Glutamatergic neuron (in vitro differentiated cells): ENCODE measurements around the gene CRP. TPM values are rescaled to one million over a fixed set of nuclear protein-coding genes. Genes with fewer than 3 reads are reported as not detected.
"Not testable (repeated sequence)": the region's sequence is repeated elsewhere in the genome, so short reads cannot be mapped to it uniquely, and the experiment has no call there.

Source experiments
- DNase-seq: peaks from one replicate; pipeline ENCODE4 v3.0.0; 2022
- H3K27ac Mint-ChIP-seq: one replicate; pipeline ENCODE4 v1.8.0; 2020; ENCODE audit warnings: mild to moderate bottlenecking, mixed read lengths, inconsistent platforms; ENCODE audit not compliant: unreplicated experiment
- H3K27me3 Mint-ChIP-seq: one replicate; pipeline ENCODE4 v1.8.0; 2020; ENCODE audit warnings: mild to moderate bottlenecking, moderate library complexity, mixed read lengths, inconsistent platforms; ENCODE audit not compliant: unreplicated experiment
- H3K36me3 Mint-ChIP-seq: one replicate; pipeline ENCODE4 v1.8.0; 2020; ENCODE audit warnings: mild to moderate bottlenecking, mixed read lengths, inconsistent platforms; ENCODE audit not compliant: unreplicated experiment
- H3K4me1 Mint-ChIP-seq: one replicate; pipeline ENCODE4 v1.8.0; 2020; ENCODE audit warnings: mild to moderate bottlenecking, low read depth, mixed read lengths, inconsistent platforms; ENCODE audit not compliant: unreplicated experiment
- H3K4me3 Mint-ChIP-seq: one replicate; pipeline ENCODE4 v1.8.0; 2020; ENCODE audit warnings: mild to moderate bottlenecking, mixed read lengths, inconsistent platforms; ENCODE audit not compliant: unreplicated experiment
- H3K9me3 Mint-ChIP-seq: one replicate; pipeline ENCODE4 v1.8.0; 2020; ENCODE audit warnings: mild to moderate bottlenecking, moderate library complexity, mixed read lengths, inconsistent platforms; ENCODE audit not compliant: unreplicated experiment
- total RNA-seq: library from RNA; stranded (reverse); fragmentation: NEBNext Ultra II Directional; extraction: Animal tissue kit (Norgen Biotek cat#: 25700); gene quantifications from one replicate; pipeline ENCODE4 v1.2.1, GENCODE V29; 2021; ENCODE audit not compliant: unreplicated experiment
- TF ChIP-seq, protein P1 (sequence below): fragments of 200-600 bp; sonication (generic); IDR thresholded peaks from one replicate; pipeline ENCODE4 v1.5.0; 2021; ENCODE audit not compliant: partially characterized antibody, unreplicated experiment

CRP gene
- total RNA-seq, 1 donor from 2014 or later: not detected

DNA sequence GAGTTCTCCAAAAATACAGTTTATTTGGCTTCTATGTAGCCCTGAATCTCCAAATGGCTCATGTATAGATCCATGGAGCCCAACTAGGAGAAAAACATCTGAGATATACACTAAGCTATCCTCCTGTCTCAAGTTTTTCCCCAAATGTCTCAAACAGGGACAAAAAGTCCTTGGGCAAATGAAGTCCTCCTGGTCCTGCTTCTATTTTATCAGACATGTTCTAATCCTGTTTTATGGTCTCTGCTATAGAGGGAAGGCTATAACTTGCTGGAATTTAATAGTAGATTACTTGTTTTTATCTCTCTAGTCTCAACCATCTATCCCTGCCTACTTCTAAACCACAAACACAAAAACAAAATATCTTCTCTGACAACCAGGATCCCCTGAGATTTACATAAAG is 26.9 kb downstream of the CRP start:
- H3K27me3 Mint-ChIP-seq: no peaks in the 10 kb centered on the region
- no peaks in the 10 kb centered on the region for H3K36me3 Mint-ChIP-seq
- H3K27ac Mint-ChIP-seq: no peak overlapping the region
- H3K4me1 Mint-ChIP-seq: no peaks in the 10 kb centered on the region
- TF ChIP-seq, protein P1, sequence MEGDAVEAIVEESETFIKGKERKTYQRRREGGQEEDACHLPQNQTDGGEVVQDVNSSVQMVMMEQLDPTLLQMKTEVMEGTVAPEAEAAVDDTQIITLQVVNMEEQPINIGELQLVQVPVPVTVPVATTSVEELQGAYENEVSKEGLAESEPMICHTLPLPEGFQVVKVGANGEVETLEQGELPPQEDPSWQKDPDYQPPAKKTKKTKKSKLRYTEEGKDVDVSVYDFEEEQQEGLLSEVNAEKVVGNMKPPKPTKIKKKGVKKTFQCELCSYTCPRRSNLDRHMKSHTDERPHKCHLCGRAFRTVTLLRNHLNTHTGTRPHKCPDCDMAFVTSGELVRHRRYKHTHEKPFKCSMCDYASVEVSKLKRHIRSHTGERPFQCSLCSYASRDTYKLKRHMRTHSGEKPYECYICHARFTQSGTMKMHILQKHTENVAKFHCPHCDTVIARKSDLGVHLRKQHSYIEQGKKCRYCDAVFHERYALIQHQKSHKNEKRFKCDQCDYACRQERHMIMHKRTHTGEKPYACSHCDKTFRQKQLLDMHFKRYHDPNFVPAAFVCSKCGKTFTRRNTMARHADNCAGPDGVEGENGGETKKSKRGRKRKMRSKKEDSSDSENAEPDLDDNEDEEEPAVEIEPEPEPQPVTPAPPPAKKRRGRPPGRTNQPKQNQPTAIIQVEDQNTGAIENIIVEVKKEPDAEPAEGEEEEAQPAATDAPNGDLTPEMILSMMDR: no peak
- no peak overlapping the region for H3K4me3 Mint-ChIP-seq
- DNase-seq: no peak
- no peaks in the 10 kb centered on the region for H3K9me3 Mint-ChIP-seq

DNA sequence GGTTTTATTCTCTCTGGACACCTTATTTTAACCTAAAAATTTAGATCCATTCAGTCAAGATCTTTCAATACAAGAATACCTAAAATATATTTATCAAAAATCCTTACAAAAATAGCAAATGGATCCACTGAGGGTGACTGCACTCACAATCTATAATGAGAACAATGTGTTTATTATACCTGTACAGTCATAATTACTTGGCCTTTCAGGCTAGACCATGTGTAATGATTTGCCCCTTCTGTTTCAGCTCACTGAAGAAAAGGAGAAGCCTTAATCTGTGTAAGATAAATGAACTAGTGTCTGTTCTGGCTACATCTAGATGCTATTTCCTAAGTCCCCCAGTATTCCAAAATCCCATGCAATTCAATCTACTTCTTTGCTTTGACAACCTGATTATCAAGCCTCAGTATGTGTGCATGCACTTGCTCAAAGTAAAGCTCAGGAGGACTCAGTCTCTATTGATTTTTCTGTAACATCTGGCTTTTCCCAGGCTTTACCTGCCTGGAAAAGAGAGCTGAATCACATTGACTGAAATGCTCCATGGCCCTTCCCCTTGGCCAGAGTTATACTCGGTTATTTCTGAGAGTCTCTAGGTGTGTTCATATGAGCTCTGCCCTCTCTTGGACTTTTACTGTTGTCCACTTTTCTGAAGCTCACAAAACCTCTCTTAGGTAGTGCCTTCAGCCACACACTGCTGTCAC is 27.6 kb downstream of the CRP start:
- H3K9me3 Mint-ChIP-seq: no peaks in the 10 kb centered on the region
- H3K4me3 Mint-ChIP-seq: no peak overlapping the region
- TF ChIP-seq, protein P1: no peak
- H3K36me3 Mint-ChIP-seq: no peaks in the 10 kb centered on the region
- no peak overlapping the region for H3K27ac Mint-ChIP-seq
- no peaks in the 10 kb centered on the region for H3K27me3 Mint-ChIP-seq
- no peak for DNase-seq
- H3K4me1 Mint-ChIP-seq: no peaks in the 10 kb centered on the region

GRCh38 chr1:159678939-159679338 is 35.5 kb downstream of the CRP start:
- no peak overlapping the region for H3K27ac Mint-ChIP-seq
- H3K9me3 Mint-ChIP-seq: no peaks in the 10 kb centered on the region
- no peak for DNase-seq
- H3K4me3 Mint-ChIP-seq: no peak overlapping the region
- TF ChIP-seq, protein P1: no peak
- H3K4me1 Mint-ChIP-seq: no peaks in the 10 kb centered on the region
- H3K36me3 Mint-ChIP-seq: no peaks in the 10 kb centered on the region
- no peaks in the 10 kb centered on the region for H3K27me3 Mint-ChIP-seq

GRCh38 chr1:159675046-159675445 is 39.3 kb downstream of the CRP start:
- no peaks in the 10 kb centered on the region for H3K27me3 Mint-ChIP-seq
- H3K4me3 Mint-ChIP-seq: no peak overlapping the region
- DNase-seq: no peak
- no peaks in the 10 kb centered on the region for H3K9me3 Mint-ChIP-seq
- no peaks in the 10 kb centered on the region for H3K36me3 Mint-ChIP-seq
- no peak overlapping the region for H3K27ac Mint-ChIP-seq
- TF ChIP-seq, protein P1: no peak
- H3K4me1 Mint-ChIP-seq: no peaks in the 10 kb centered on the region

GRCh38 chr1:159672390-159672789 is 42.0 kb downstream of the CRP start:
- H3K9me3 Mint-ChIP-seq, H3K4me3 Mint-ChIP-seq, H3K36me3 Mint-ChIP-seq, DNase-seq, H3K27ac Mint-ChIP-seq, H3K27me3 Mint-ChIP-seq, H3K4me1 Mint-ChIP-seq: not testable (repeated sequence)

- TF ChIP-seq, protein P1: no peak
- no peak for DNase-seq
- Mint-ChIP-seq H3K27me3 (no peaks in the 10 kb centered on the region), H3K4me3 (no peak overlapping the region), H3K36me3 (peaks cover 4% of the 10 kb centered on the region), H3K27ac (no peak overlapping the region), H3K9me3 (no peaks in the 10 kb centered on the region), H3K4me1 (no peaks in the 10 kb centered on the region)
Measured at GRCh38 chr1:159669338-159669737, 45.1 kb downstream of the CRP start.
